Measurements from ENCODE around the gene NEDD9. TPM values are rescaled to one million over a fixed set of nuclear protein-coding genes. Genes with fewer than 3 reads are reported as not detected.

Gene NEDD9
- total and polyA plus RNA-seq, 2 of the 13 experiments (the other 11 are each of a cell fraction or from before 2014, with no cell fraction given): 27.1 to 389 TPM

GRCh38 chr6:11232770-11233626 is 530 bp upstream of the NEDD9 start (continued):
- no peak for TF ChIP-seq PRMT3 (CRISPR knock-in tag; IDR thresholded peaks at IDR 0.05; ENCODE audit: borderline replicate concordance, low read depth)
- TF ChIP-seq GABPB1 (CRISPR knock-in tag; IDR thresholded peaks at IDR 0.05): peak; percentile 4; the same call in 1 of the 2 replicates
- TF ChIP-seq HCFC1 (IDR thresholded peaks at IDR 0.05; ENCODE audit: low read depth, low read length): no peak
- TF ChIP-seq HNF4G (IDR thresholded peaks at IDR 0.05; ENCODE audit: borderline replicate concordance, low read depth, low read length): peak; percentile 59
- TF ChIP-seq HNF4G (CRISPR knock-in tag; IDR thresholded peaks at IDR 0.05; ENCODE audit: borderline replicate concordance, low read depth): no peak; the same call in 1 of the 2 replicates
- TF ChIP-seq ZBTB46 (CRISPR knock-in tag; IDR thresholded peaks at IDR 0.05; ENCODE audit: borderline replicate concordance): no peak
- no peak for TF ChIP-seq HINFP (CRISPR knock-in tag; IDR thresholded peaks at IDR 0.05; ENCODE audit: low read depth)
- TF ChIP-seq LCORL (IDR thresholded peaks at IDR 0.05): peak; percentile 64; the same call in 1 of the 2 replicates
- TF ChIP-seq LCORL (CRISPR knock-in tag; IDR thresholded peaks at IDR 0.05): peak; percentile 62
- 0 out of 2 replicates have a peak, but pooled peaks have one; percentile 19 for TF ChIP-seq ZBTB49 (CRISPR knock-in tag; IDR thresholded peaks at IDR 0.05; ENCODE audit: borderline replicate concordance)
- peak; percentile 19; the same call in 1 of the 2 replicates for TF ChIP-seq ATF7-NPFF (CRISPR knock-in tag; IDR thresholded peaks at IDR 0.05; ENCODE audit: low read depth)
- peak; percentile 75; the same call in 1 of the 2 replicates for TF ChIP-seq HOXD1 (CRISPR knock-in tag; IDR thresholded peaks at IDR 0.05)
- TF ChIP-seq ZNF460 (CRISPR knock-in tag; IDR thresholded peaks at IDR 0.05; ENCODE audit: borderline replicate concordance): no peak; the same call in 1 of the 2 replicates
- peak; percentile 47; the same call in 1 of the 2 replicates for TF ChIP-seq SATB2 (CRISPR knock-in tag; IDR thresholded peaks at IDR 0.05)
- TF ChIP-seq POLR2AphosphoS5 (IDR thresholded peaks at IDR 0.05; ENCODE audit: low read depth, low read length): peak; percentile 42; the same call in 1 of the 2 replicates
- TF ChIP-seq MXD3 (CRISPR knock-in tag; IDR thresholded peaks at IDR 0.05): peak; percentile 61; the same call in 1 of the 2 replicates
- TF ChIP-seq ZXDC (CRISPR knock-in tag; IDR thresholded peaks at IDR 0.05): 0 out of 2 replicates have a peak, but pooled peaks have one; percentile 72
- TF ChIP-seq ZNF740 (CRISPR knock-in tag; IDR thresholded peaks at IDR 0.05): peak; percentile 3; the same call in 1 of the 2 replicates
- no peak for TF ChIP-seq RARG (CRISPR knock-in tag; IDR thresholded peaks at IDR 0.05; ENCODE audit: low read depth)

Measured in HepG2 (cell line).